ENCODE results near the gene EP400. TPM values are rescaled to one million over a fixed set of nuclear protein-coding genes. Genes with fewer than 3 reads are reported as not detected.

EP400 gene
- total and polyA plus RNA-seq, 2 of the 4 experiments (the other 2 are of a cell fraction) = 4.3 to 11.4 TPM

DNA sequence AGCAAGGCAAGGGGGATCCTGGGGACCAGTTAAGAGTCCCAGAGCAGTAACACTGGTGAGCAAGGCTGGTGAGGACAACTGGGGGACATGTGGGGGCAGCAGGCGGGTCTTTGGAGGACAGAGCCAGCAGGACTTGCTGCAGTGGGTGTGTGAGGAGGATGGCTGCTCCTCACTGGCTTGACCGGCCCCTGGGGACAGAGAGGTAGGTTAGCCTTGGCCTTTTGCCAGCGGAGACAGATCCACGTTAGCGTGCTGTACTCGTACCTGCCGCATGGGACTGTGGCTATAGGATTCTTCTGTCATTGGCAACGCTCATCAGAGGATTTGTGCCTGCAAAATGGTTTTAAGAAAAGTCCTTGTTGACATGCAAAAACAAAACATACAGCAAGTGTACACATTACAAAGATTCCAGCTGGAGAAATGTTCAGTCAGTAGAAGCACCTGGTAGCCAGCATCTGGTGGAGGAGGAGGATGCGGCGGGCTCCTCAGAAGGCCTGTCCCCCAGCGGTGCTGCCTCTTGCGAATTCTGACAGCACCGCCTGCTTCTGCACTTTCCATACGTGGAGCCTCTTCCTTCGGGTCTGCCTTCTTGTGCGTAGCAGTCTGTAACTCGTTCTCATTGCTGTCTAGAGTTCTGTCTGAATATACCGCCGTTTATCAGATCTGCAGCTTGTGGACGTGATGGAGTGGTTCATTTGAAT, 91.3 kb downstream of the EP400 start:
- Histone ChIP-seq H2AK9ac (replicated peaks; ENCODE audit: low read depth, low read length, poor library complexity) (no peak overlapping the region), H2BK5ac (ENCODE audit: low read depth, low read length, poor library complexity, severe bottlenecking) (no peak overlapping the region), H4K8ac (ENCODE audit: low read depth in 2 of 2, low read length in 2 of 2) (no peak overlapping the region), H4K5ac (ENCODE audit: low read depth, low read length) (no peak overlapping the region), H4K20me1 (ENCODE audit: insufficient read depth, low read length) (peaks cover 20% of the 10 kb centered on the region; the same call in 1 of the 2 replicates), H3K23ac (ENCODE audit: low read depth, low read length) (no peak overlapping the region), H2AFZ (replicated peaks; ENCODE audit: low read length, poor library complexity) (no peak overlapping the region), H2BK15ac (ENCODE audit: low read depth, low read length) (no peak overlapping the region), H3K4me1 (ENCODE audit: control insufficient read depth, insufficient read depth, low read length) (peaks cover 4% of the 10 kb centered on the region), H2BK20ac (ENCODE audit: low read depth, low read length) (no peak overlapping the region), H2AK5ac (ENCODE audit: low read depth, low read length) (no peak overlapping the region), H3K4me3 (ENCODE audit: insufficient read depth, low read depth, low read length) (no peak overlapping the region), H3K36me3 (ENCODE audit: control insufficient read depth, insufficient read depth, low read length) (peaks cover 56% of the 10 kb centered on the region), H3K4ac (ENCODE audit: low read depth, low read length) (no peak overlapping the region), H3K14ac (replicated peaks; ENCODE audit: low read depth, low read length) (no peak overlapping the region), H3K79me1 (ENCODE audit: low read depth in 1 of 2, low read length in 2 of 2) (peaks cover 10 to 25% of the 10 kb centered on the region in 2 experiments; a peak in 3 of 4 replicates), H3K9me3 (ENCODE audit: control insufficient read depth, insufficient read depth, low read length) (no peaks in the 10 kb centered on the region), H3K9ac (ENCODE audit: low read depth, low read length) (no peak overlapping the region), H3K27ac (ENCODE audit: insufficient read depth, low read length) (no peak overlapping the region), H4K91ac (ENCODE audit: insufficient read depth, low read depth, low read length) (no peak overlapping the region), H3K4me2 (ENCODE audit: low read depth, low read length) (no peak overlapping the region), H3K9me1 (ENCODE audit: insufficient read depth, low read length) (peaks cover 18% of the 10 kb centered on the region), H3K18ac (ENCODE audit: low read depth, low read length) (no peak overlapping the region), H3K56ac (ENCODE audit: extremely low read depth, insufficient read depth, low read length) (no peak overlapping the region), H3K27me3 (ENCODE audit: control insufficient read depth, insufficient read depth, low read length) (no peaks in the 10 kb centered on the region), H2BK120ac (ENCODE audit: low read depth, low read length) (no peak overlapping the region)
- TF ChIP-seq POLR2A (IDR thresholded peaks at IDR 0.05; ENCODE audit: low read depth, low read length) = no peak
- no peak for TF ChIP-seq NFE2L2 (IDR thresholded peaks at IDR 0.05; ENCODE audit: low read depth, low read length)
- TF ChIP-seq, protein P1, sequence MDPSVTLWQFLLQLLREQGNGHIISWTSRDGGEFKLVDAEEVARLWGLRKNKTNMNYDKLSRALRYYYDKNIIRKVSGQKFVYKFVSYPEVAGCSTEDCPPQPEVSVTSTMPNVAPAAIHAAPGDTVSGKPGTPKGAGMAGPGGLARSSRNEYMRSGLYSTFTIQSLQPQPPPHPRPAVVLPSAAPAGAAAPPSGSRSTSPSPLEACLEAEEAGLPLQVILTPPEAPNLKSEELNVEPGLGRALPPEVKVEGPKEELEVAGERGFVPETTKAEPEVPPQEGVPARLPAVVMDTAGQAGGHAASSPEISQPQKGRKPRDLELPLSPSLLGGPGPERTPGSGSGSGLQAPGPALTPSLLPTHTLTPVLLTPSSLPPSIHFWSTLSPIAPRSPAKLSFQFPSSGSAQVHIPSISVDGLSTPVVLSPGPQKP (IDR thresholded peaks at IDR 0.05; ENCODE audit: borderline replicate concordance, low read depth, low read length) = no peak
- no peak for TF ChIP-seq MAZ (IDR thresholded peaks at IDR 0.05; ENCODE audit: borderline replicate concordance, low read depth, low read length)
- TF ChIP-seq FOS (IDR thresholded peaks at IDR 0.05; ENCODE audit: low read depth, low read length) = no peak
- no peak for TF ChIP-seq SMC3 (IDR thresholded peaks at IDR 0.05; ENCODE audit: low read depth, low read length)
- TF ChIP-seq, protein P2, sequence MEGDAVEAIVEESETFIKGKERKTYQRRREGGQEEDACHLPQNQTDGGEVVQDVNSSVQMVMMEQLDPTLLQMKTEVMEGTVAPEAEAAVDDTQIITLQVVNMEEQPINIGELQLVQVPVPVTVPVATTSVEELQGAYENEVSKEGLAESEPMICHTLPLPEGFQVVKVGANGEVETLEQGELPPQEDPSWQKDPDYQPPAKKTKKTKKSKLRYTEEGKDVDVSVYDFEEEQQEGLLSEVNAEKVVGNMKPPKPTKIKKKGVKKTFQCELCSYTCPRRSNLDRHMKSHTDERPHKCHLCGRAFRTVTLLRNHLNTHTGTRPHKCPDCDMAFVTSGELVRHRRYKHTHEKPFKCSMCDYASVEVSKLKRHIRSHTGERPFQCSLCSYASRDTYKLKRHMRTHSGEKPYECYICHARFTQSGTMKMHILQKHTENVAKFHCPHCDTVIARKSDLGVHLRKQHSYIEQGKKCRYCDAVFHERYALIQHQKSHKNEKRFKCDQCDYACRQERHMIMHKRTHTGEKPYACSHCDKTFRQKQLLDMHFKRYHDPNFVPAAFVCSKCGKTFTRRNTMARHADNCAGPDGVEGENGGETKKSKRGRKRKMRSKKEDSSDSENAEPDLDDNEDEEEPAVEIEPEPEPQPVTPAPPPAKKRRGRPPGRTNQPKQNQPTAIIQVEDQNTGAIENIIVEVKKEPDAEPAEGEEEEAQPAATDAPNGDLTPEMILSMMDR (conservative IDR thresholded peaks at IDR 0.05; ENCODE audit: low read depth, low read length) = no peak
- TF ChIP-seq RFX5 (IDR thresholded peaks at IDR 0.05; ENCODE audit: low read depth, low read length) = no peak
- TF ChIP-seq BHLHE40 (IDR thresholded peaks at IDR 0.05; ENCODE audit: low read depth, low read length) = no peak
- TF ChIP-seq, protein P3, sequence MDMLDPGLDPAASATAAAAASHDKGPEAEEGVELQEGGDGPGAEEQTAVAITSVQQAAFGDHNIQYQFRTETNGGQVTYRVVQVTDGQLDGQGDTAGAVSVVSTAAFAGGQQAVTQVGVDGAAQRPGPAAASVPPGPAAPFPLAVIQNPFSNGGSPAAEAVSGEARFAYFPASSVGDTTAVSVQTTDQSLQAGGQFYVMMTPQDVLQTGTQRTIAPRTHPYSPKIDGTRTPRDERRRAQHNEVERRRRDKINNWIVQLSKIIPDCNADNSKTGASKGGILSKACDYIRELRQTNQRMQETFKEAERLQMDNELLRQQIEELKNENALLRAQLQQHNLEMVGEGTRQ (IDR thresholded peaks at IDR 0.05; ENCODE audit: low read depth, low read length) = no peak
- TF ChIP-seq RCOR1 (IDR thresholded peaks at IDR 0.05; ENCODE audit: insufficient replicate concordance, low read length) = no peak
- TF ChIP-seq CHD1 (IDR thresholded peaks at IDR 0.05; ENCODE audit: low read depth, low read length) = no peak
- no peak for TF ChIP-seq MXI1 (IDR thresholded peaks at IDR 0.05; ENCODE audit: borderline replicate concordance, low read depth, low read length)
- TF ChIP-seq MAFK (IDR thresholded peaks at IDR 0.05; ENCODE audit: low read depth, low read length) = no peak
- no peak for TF ChIP-seq RAD21 (IDR thresholded peaks at IDR 0.05; ENCODE audit: low read length)
- TF ChIP-seq CEBPB (IDR thresholded peaks at IDR 0.05; ENCODE audit: low read depth, low read length) = no peak
- WGBS, 2 experiments (ENCODE audit: extremely low coverage in 2 of 2, insufficient read length in 1 of 2) = 94% methylated on average over 15 of the region's 20 CpGs; no CpG with 5 or more reads in 1 of the 2 experiments
- DNase-seq (no peak), ATAC-seq (ENCODE audit: low read depth) (no peak)
- CTCF ChIA-PET = no interaction called here
- dilution Hi-C loops (cut with HindIII; ENCODE audit: low sequenced_read_pairs, unreplicated experiment) = no loop called here
- BruUV-seq (replicated peaks) = no TSS peak
- intact Hi-C loops (cut with micrococcal nuclease) = no loop called here
- in situ Hi-C loops (cut with MboI; ENCODE audit: low sequenced_read_pairs) = no loop called here
- POLR2A ChIA-PET (ENCODE audit: unreplicated experiment) = no interaction called here
